ENCODE results near the gene B3GNT4. TPM values are rescaled to one million over a fixed set of nuclear protein-coding genes. Genes with fewer than 3 reads are reported as not detected.

B3GNT4 gene
- total RNA-seq, 1 experiment from 2014 or later: 1.8 TPM

DNA sequence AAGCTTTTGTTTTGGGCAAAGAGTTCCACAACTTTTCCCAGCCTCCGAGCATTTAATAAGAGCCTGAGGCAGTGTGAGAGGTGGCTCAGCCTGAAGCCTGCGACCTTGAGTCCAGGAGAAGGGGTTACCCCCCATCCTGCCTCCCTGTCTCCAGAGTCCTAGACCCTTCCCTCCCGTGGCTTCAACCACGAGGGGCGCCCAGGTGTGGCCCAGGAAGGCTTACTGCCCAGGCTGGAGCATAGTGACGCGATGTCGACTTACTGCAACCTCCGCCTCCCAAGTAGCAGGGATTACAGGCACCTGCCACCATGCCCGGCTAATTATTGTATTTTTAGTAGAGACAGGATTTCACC, 19.9 kb upstream of the B3GNT4 start:
- no peak for TF ChIP-seq CTCF (IDR thresholded peaks at IDR 0.05; ENCODE audit: unreplicated experiment)
- intact Hi-C loops (cut with micrococcal nuclease): no loop called here
- no peaks in the 10 kb centered on the region for H3K27me3 Mint-ChIP-seq (ENCODE audit: insufficient read depth, unreplicated experiment)
- no peaks in the 10 kb centered on the region for H3K9me3 Mint-ChIP-seq (ENCODE audit: unreplicated experiment)
- no TSS peak for BruUV-seq (replicated peaks)
- DNase-seq (ENCODE audit: unreplicated experiment): no peak
- peaks cover 12% of the 10 kb centered on the region for H3K4me1 Mint-ChIP-seq (ENCODE audit: insufficient read depth, unreplicated experiment)
- ChIA-PET CTCF (no interaction called here), POLR2A (no interaction called here)
- no peak overlapping the region for H3K27ac Mint-ChIP-seq (ENCODE audit: low read depth, unreplicated experiment)
- H3K36me3 Mint-ChIP-seq (ENCODE audit: insufficient read depth, unreplicated experiment): no peaks in the 10 kb centered on the region
- no peak overlapping the region for H3K4me3 Mint-ChIP-seq (ENCODE audit: unreplicated experiment)

DNA sequence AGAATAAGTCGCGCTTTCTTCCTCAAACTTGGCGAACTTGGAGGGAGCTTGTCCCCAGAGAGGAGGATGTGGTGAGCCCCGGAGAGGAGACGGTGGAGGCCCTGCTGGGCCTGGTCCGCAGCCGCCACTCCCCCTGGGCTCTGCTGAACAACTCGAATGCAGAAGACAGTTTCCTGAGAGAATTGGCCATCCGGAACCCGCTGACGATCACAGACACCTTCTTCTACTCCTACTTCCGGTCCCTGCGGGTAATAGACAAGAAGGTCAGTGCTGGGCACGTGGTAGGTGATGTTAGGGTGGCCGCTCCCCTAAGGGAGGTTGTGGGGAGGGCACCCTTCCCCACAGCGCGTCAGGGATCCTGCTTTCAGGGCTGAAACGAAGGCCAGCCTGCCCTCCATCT, 19.0 kb upstream of the B3GNT4 start:
- Mint-ChIP-seq H3K36me3 (ENCODE audit: insufficient read depth, unreplicated experiment) (no peaks in the 10 kb centered on the region), H3K9me3 (ENCODE audit: unreplicated experiment) (no peaks in the 10 kb centered on the region), H3K4me1 (ENCODE audit: insufficient read depth, unreplicated experiment) (peaks cover 12% of the 10 kb centered on the region), H3K4me3 (ENCODE audit: unreplicated experiment) (no peak overlapping the region), H3K27ac (ENCODE audit: low read depth, unreplicated experiment) (no peak overlapping the region), H3K27me3 (ENCODE audit: insufficient read depth, unreplicated experiment) (no peaks in the 10 kb centered on the region)
- intact Hi-C loops (cut with micrococcal nuclease): no loop called here
- no peak for TF ChIP-seq CTCF (IDR thresholded peaks at IDR 0.05; ENCODE audit: unreplicated experiment)
- CTCF ChIA-PET: no interaction called here
- POLR2A ChIA-PET: no interaction called here
- no peak for DNase-seq (ENCODE audit: unreplicated experiment)
- no TSS peak for BruUV-seq (replicated peaks)

GRCh38 chr12:122185079-122185478, 18.4 kb upstream of the B3GNT4 start:
- Mint-ChIP-seq H3K27ac (ENCODE audit: low read depth, unreplicated experiment) (no peak overlapping the region), H3K4me3 (ENCODE audit: unreplicated experiment) (no peak overlapping the region), H3K27me3 (ENCODE audit: insufficient read depth, unreplicated experiment) (no peaks in the 10 kb centered on the region), H3K9me3 (ENCODE audit: unreplicated experiment) (no peaks in the 10 kb centered on the region), H3K36me3 (ENCODE audit: insufficient read depth, unreplicated experiment) (no peaks in the 10 kb centered on the region), H3K4me1 (ENCODE audit: insufficient read depth, unreplicated experiment) (peaks cover 8% of the 10 kb centered on the region)
- ChIA-PET POLR2A (no interaction called here), CTCF (no interaction called here)
- DNase-seq (ENCODE audit: unreplicated experiment): no peak
- TF ChIP-seq CTCF (IDR thresholded peaks at IDR 0.05; ENCODE audit: unreplicated experiment): no peak
- BruUV-seq (replicated peaks): no TSS peak
- intact Hi-C loops (cut with micrococcal nuclease): no loop called here

DNA sequence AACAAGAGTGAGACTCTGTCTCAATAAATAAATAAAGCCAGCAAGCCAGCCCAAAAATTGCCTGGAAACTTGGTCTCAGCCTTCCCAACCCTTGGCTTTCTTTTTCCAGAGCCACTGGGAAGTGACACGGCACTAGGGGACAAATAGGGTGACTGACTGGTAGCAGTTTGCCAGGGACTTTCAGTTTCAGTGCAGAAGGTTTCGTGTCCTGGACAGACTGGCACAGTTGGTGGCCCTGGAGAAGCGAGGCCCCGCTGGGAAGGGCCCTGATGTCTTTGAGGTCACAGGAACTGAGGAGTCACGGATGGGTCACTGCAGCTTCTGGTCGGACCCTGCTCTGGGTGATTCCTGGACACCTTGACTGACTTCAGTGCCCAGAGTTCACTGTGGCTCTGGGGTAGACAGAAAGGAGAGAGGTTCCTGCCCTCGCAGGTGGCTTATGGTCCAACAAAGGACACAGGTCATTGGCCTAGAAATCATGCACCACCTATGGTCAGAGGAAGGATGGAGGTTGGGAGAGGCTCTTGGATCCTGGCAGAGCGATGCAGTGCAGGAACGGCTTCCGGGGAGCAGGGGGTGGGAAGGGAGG, 17.9 kb upstream of the B3GNT4 start:
- H3K4me1 Mint-ChIP-seq (ENCODE audit: insufficient read depth, unreplicated experiment): peaks cover 3% of the 10 kb centered on the region
- POLR2A ChIA-PET: no interaction called here
- no peaks in the 10 kb centered on the region for H3K9me3 Mint-ChIP-seq (ENCODE audit: unreplicated experiment)
- no peak overlapping the region for H3K27ac Mint-ChIP-seq (ENCODE audit: low read depth, unreplicated experiment)
- no peak for DNase-seq (ENCODE audit: unreplicated experiment)
- H3K4me3 Mint-ChIP-seq (ENCODE audit: unreplicated experiment): no peak overlapping the region
- no peak for TF ChIP-seq CTCF (IDR thresholded peaks at IDR 0.05; ENCODE audit: unreplicated experiment)
- intact Hi-C loops (cut with micrococcal nuclease): no loop called here
- H3K36me3 Mint-ChIP-seq (ENCODE audit: insufficient read depth, unreplicated experiment): peaks cover under 1% of the 10 kb centered on the region
- no TSS peak for BruUV-seq (replicated peaks)
- CTCF ChIA-PET: no interaction called here
- H3K27me3 Mint-ChIP-seq (ENCODE audit: insufficient read depth, unreplicated experiment): no peaks in the 10 kb centered on the region

All from MCF 10A (cell line).